SK-N-SH (cell line): Measurements from ENCODE around the gene TMEM169. TPM values are rescaled to one million over a fixed set of nuclear protein-coding genes. Genes with fewer than 3 reads are reported as not detected.

Experiments
- CTCF ChIA-PET: fragments of 300-600, 350-600 bp; formaldehyde crosslinking; extraction: SDS; loops from one replicate; lab custom pipeline; 2021; lab: Yijun Ruan, JAX
- POLR2A ChIA-PET: fragments of 350-600 bp; sonication (Branson Sonifier 250); formaldehyde crosslinking; extraction: SDS; loops from one replicate; lab custom pipeline; 2020; ENCODE audit warnings: antibody characterized with exemption, inconsistent platforms; lab: Yijun Ruan, JAX
- DNase-seq: peaks from one replicate; pipeline ENCODE4 v3.0.0; 2012
- H2AFZ ChIP-seq: fragments of 200-600 bp; sonication (generic); 2 replicates; pipeline ENCODE4 v1.8.1; 2016; ENCODE audit warnings: antibody characterized with exemption, mild to moderate bottlenecking, low read depth
- H3F3A ChIP-seq: fragments of 200-600 bp; sonication (generic); replicated peaks from 2 replicates; pipeline ENCODE3; 2016; ENCODE audit warnings: antibody characterized with exemption, mild to moderate bottlenecking; ENCODE audit not compliant: insufficient read depth
- H3K27ac ChIP-seq, 2 experiments: fragments of 200-500 bp in 1 of 2; fragments of 200-600 bp in 1 of 2; sonication (Bioruptor generic) in 1 of 2; sonication (generic), shearing (Covaris generic) in 1 of 2; 2 replicates each; pipeline versions ENCODE4 v1.5.1 to v1.6.1; 2014 to 2016; ENCODE audit warnings: low read depth in 2 of 2, inconsistent platforms in 1 of 2, low read length in 1 of 2, mild to moderate bottlenecking in 1 of 2, mixed read lengths in 1 of 2
- H3K27me3 ChIP-seq: fragments of 200-600 bp; sonication (generic), shearing (Covaris generic); 2 replicates; pipeline ENCODE4 v1.6.1; 2016; ENCODE audit warnings: mixed run types; ENCODE audit not compliant: insufficient read depth
- H3K36me3 ChIP-seq, 2 experiments: fragments of 200-500 bp in 1 of 2; fragments of 200-600 bp in 1 of 2; sonication (Bioruptor generic) in 1 of 2; sonication (generic) in 1 of 2; replicated peaks in 1 of 2; 2 replicates each; pipeline versions ENCODE3 to v1.5.1; 2014 to 2016; ENCODE audit warnings: low read length in 1 of 2, mild to moderate bottlenecking in 1 of 2; ENCODE audit not compliant: insufficient read depth in 2 of 2, control insufficient read depth in 1 of 2
- H3K4me1 ChIP-seq, 2 experiments: fragments of 200-500 bp in 1 of 2; fragments of 200-600 bp in 1 of 2; sonication (Bioruptor generic) in 1 of 2; sonication (generic), shearing (Covaris generic) in 1 of 2; 2 replicates each; pipeline versions ENCODE4 v1.5.1 to v1.6.1; 2014 to 2016; ENCODE audit warnings: low read depth in 1 of 2, low read length in 1 of 2, mixed run types in 1 of 2; ENCODE audit not compliant: insufficient read depth in 2 of 2, control insufficient read depth in 1 of 2
- H3K4me2 ChIP-seq: fragments of 200-600 bp; sonication (generic), shearing (Covaris generic); 2 replicates; pipeline ENCODE4 v1.6.1; 2017; ENCODE audit warnings: mixed run types
- H3K4me3 ChIP-seq, 2 experiments: fragments of 200-500 bp in 1 of 2; fragments of 200-600 bp in 1 of 2; sonication (Bioruptor generic) in 1 of 2; sonication (generic), shearing (Covaris generic) in 1 of 2; 2 replicates each; pipeline versions ENCODE4 v1.5.1 to v1.8.1; 2014 to 2016; ENCODE audit warnings: low read depth in 2 of 2, inconsistent platforms in 1 of 2, low read length in 1 of 2, mild to moderate bottlenecking in 1 of 2, mixed read lengths in 1 of 2, moderate library complexity in 1 of 2
- H3K79me2 ChIP-seq: fragments of 200-600 bp; sonication (generic); 2 replicates; pipeline ENCODE4 v1.8.1; 2017; ENCODE audit warnings: mild to moderate bottlenecking; ENCODE audit not compliant: insufficient read depth
- H3K9ac ChIP-seq: fragments of 200-600 bp; sonication (generic); 2 replicates; pipeline ENCODE4 v1.6.1; 2017; ENCODE audit warnings: mixed run types
- H3K9me2 ChIP-seq: fragments of 200-600 bp; sonication (generic); 2 replicates; pipeline ENCODE4 v1.6.1; 2017; ENCODE audit warnings: mixed run types
- H3K9me3 ChIP-seq: fragments of 200-600 bp; sonication (generic); 2 replicates; pipeline ENCODE4 v1.6.1; 2017; ENCODE audit warnings: mixed run types, mild to moderate bottlenecking, moderate library complexity
- H4K20me1 ChIP-seq: fragments of 200-600 bp; sonication (generic); 2 replicates; pipeline ENCODE4 v1.6.1; 2017; ENCODE audit warnings: mild to moderate bottlenecking, mixed run types; ENCODE audit not compliant: insufficient read depth
- ELF1 ChIP-seq: IDR thresholded peaks from 2 replicates; pipeline ENCODE4 v1.4.0; 2012
- EZH2phosphoT487 ChIP-seq: fragments of 200-600 bp; sonication (generic); IDR thresholded peaks from 2 replicates; pipeline ENCODE4 v1.6.1; 2017; ENCODE audit warnings: low read depth, mixed run types, mild to moderate bottlenecking, antibody characterized with exemption, moderate library complexity, borderline replicate concordance
- FOSL2 ChIP-seq: IDR thresholded peaks from 2 replicates; pipeline ENCODE4 v1.4.0; 2012; ENCODE audit warnings: low read depth, mild to moderate bottlenecking, moderate library complexity, borderline replicate concordance
- FOXJ3 ChIP-seq: sonication (generic); formaldehyde crosslinking; IDR thresholded peaks from 2 replicates; pipeline ENCODE4 v1.5.1; 2020; ENCODE audit warnings: mild to moderate bottlenecking, missing genetic modification reagents
- FOXM1 ChIP-seq: IDR thresholded peaks from 2 replicates; pipeline ENCODE4 v1.4.0; 2012; ENCODE audit warnings: low read depth, mild to moderate bottlenecking
- GATA2 ChIP-seq: sonication (generic); formaldehyde crosslinking; IDR thresholded peaks from 2 replicates; pipeline ENCODE4 v1.5.0; 2020; ENCODE audit warnings: mild to moderate bottlenecking, missing genetic modification reagents
- IRF3 ChIP-seq: fragments of 150-350 bp; IDR thresholded peaks from 2 replicates; pipeline ENCODE4 v1.6.1; 2016; ENCODE audit warnings: mild to moderate bottlenecking, low read depth, low read length
- MAX ChIP-seq: IDR thresholded peaks from 2 replicates; pipeline ENCODE4 v1.4.0; 2012; ENCODE audit warnings: low read depth
- MXI1 ChIP-seq: IDR thresholded peaks from 2 replicates; pipeline ENCODE4 v1.6.1; 2012; ENCODE audit warnings: mild to moderate bottlenecking, low read depth, low read length, improper control_type of control experiment
- NRF1 ChIP-seq: IDR thresholded peaks from 2 replicates; pipeline ENCODE4 v1.6.1; 2012; ENCODE audit warnings: low read depth, mild to moderate bottlenecking, low read length
- PBX3 ChIP-seq: IDR thresholded peaks from 2 replicates; pipeline ENCODE4; 2012
- POLR2AphosphoS5 ChIP-seq: IDR thresholded peaks from 2 replicates; pipeline ENCODE4 v1.6.1; 2012; ENCODE audit warnings: low read depth, low read length
- RAD21 ChIP-seq: IDR thresholded peaks from 2 replicates; pipeline ENCODE4 v1.6.1; 2012; ENCODE audit warnings: mild to moderate bottlenecking, low read length
- RCOR1 ChIP-seq: fragments of 150-350 bp; IDR thresholded peaks from 2 replicates; pipeline ENCODE4 v1.6.1; 2017; ENCODE audit warnings: antibody characterized with exemption, low read length
- REST ChIP-seq: IDR thresholded peaks from 2 replicates; pipeline ENCODE4 v1.6.1; 2012; ENCODE audit warnings: mild to moderate bottlenecking, low read depth, low read length, moderate library complexity
- RFX5 ChIP-seq: IDR thresholded peaks from 2 replicates; pipeline ENCODE4 v1.6.1; 2012; ENCODE audit warnings: mild to moderate bottlenecking, improper control_type of control experiment, low read length
- RXRA ChIP-seq: IDR thresholded peaks from 2 replicates; pipeline ENCODE4 v1.4.0; 2012; ENCODE audit warnings: low read depth, mild to moderate bottlenecking, borderline replicate concordance
- SIN3A ChIP-seq: IDR thresholded peaks from 2 replicates; pipeline ENCODE4 v1.6.1; 2012; ENCODE audit warnings: low read depth, mild to moderate bottlenecking, low read length, moderate library complexity, borderline replicate concordance
- TAF1 ChIP-seq: IDR thresholded peaks from 2 replicates; pipeline ENCODE4 v1.6.1; 2012; ENCODE audit warnings: low read depth, mild to moderate bottlenecking, low read length, moderate library complexity, borderline replicate concordance
- TCF12 ChIP-seq: IDR thresholded peaks from 2 replicates; pipeline ENCODE4 v1.4.0; 2012
- TEAD4 ChIP-seq: IDR thresholded peaks from 2 replicates; pipeline ENCODE4 v1.4.0; 2012; ENCODE audit warnings: mild to moderate bottlenecking, borderline replicate concordance; ENCODE audit not compliant: insufficient read depth
- USF1 ChIP-seq: IDR thresholded peaks from 2 replicates; pipeline ENCODE4 v1.4.0; 2012; ENCODE audit warnings: low read depth, borderline replicate concordance
- YY1 ChIP-seq: IDR thresholded peaks from 2 replicates; pipeline ENCODE4 v1.4.0; 2012; ENCODE audit warnings: low read depth, mild to moderate bottlenecking
- ZBTB33 ChIP-seq: IDR thresholded peaks from 2 replicates; pipeline ENCODE4 v1.4.0; 2012; ENCODE audit warnings: low read depth, borderline replicate concordance
- WGBS: methylation state at CpG from one replicate; pipeline ENCODE4 v1.1.6; 2017; ENCODE audit warnings: low lambda C conversion rate; 5-methylcytosine and 5-hydroxymethylcytosine counted together
- polyA plus RNA-seq, 3 experiments: library from polyadenylated mRNA; depleted of rRNA; stranded (reverse); fragments of >200 nt; gene quantifications; 2 replicates each; pipeline ENCODE4 v1.2.3, GENCODE V29; 2012

The TMEM169 gene
- 0.30 and 0.47 TPM in 2 replicates for polyA plus RNA-seq (2012; rRNA removed)
- polyA plus RNA-seq (2012; cell fraction: cytosol; rRNA removed): 0.31 and 0.47 TPM in 2 replicates
- polyA plus RNA-seq (2012; cell fraction: nucleus; rRNA removed): 0.02 and 0.19 TPM in 2 replicates

GRCh38 chr2:216081487-216082116 lies at the start of gene TMEM169, which contains the start of gene PECR:
Gene TMEM169 (plus strand): TSS chr2:216081919. CDS start chr2:216095964, 14,045 bp downstream.
Gene PECR (minus strand): TSS chr2:216081809. CDS start chr2:216081741, 68 bp downstream.
- Histone ChIP-seq H3F3A (peaks cover 4% of the 10 kb centered on the region), H3K9ac (peak within 1 kb of the TSS; percentile 80), H3K27me3 (no peaks in the 10 kb centered on the region), H3K4me2 (peak within 1 kb of the TSS; percentile 99), H3K9me2 (no peaks in the 10 kb centered on the region), H2AFZ (peak within 1 kb of the TSS; percentile 100), H3K79me2 (peaks cover 12% of the 10 kb centered on the region), H3K9me3 (no peaks in the 10 kb centered on the region), H3K4me3 (peak within 1 kb of the TSS; percentile 72 to 97), H3K27ac (peak within 1 kb of the TSS; percentile 28 to 88; a peak in 3 of 4 replicates), H3K36me3 (no peaks in the 10 kb centered on the region), H3K4me1 (peaks cover 0 to 18% of the 10 kb centered on the region in 2 experiments; a peak in 3 of 4 replicates), H4K20me1 (no peaks in the 10 kb centered on the region)
- ChIA-PET POLR2A (interaction anchor here (0.7 to 3.2 kb wide), 8 partner anchors 8 to 330 kb away, joined by 3 to 17 read pairs (median 4); partner anchors contain the start of genes SMARCAL1 and XRCC5), CTCF (interaction anchor here (0.6 to 3.7 kb wide), 14 partner anchors 12 to 265 kb away, joined by 3 to 14 read pairs (median 4); no protein-coding TSS in a partner anchor)
- DNase-seq: peak; percentile 97
- 1% methylated on average over 19 of the region's 44 CpGs for WGBS
- TF ChIP-seq SIN3A (no peak), FOXJ3 (CRISPR knock-in tag) (no peak), POLR2AphosphoS5 (peak; percentile 78), TEAD4 (no peak), EZH2phosphoT487 (no peak), NRF1 (no peak), RFX5 (no peak), FOSL2 (no peak), MAX (peak; percentile 74), RCOR1 (no peak), MXI1 (peak; percentile 50; the same call in 1 of the 2 replicates), ELF1 (no peak), IRF3 (no peak), PBX3 (no peak), USF1 (peak; percentile 93), ZBTB33 (no peak), TCF12 (no peak; the same call in 1 of the 2 replicates), YY1 (no peak), TAF1 (peak; percentile 81), FOXM1 (no peak), RXRA (no peak), RAD21 (no peak), GATA2 (peak; percentile 20; the same call in 1 of the 2 replicates), REST (peak; percentile 10; the same call in 1 of the 2 replicates)
